Keratinocyte (primary cell): Measurements from ENCODE around the gene KIF1B. TPM values are rescaled to one million over a fixed set of nuclear protein-coding genes. Genes with fewer than 3 reads are reported as not detected.

Experiments
- DNase-seq: peaks from one replicate; pipeline ENCODE4 v3.0.0-alpha.2; 2011; ENCODE audit warnings: low read depth, missing footprints, low spot score
- FAIRE-seq: peaks from 2 replicates; lab custom pipeline; 2011; peaks lifted over from hg19 to GRCh38; lab: Jason Lieb, UNC
- H2AFZ ChIP-seq: 2 replicates; pipeline ENCODE4 v1.6.0; 2012; ENCODE audit warnings: low read length, control low read depth, inconsistent platforms; ENCODE audit not compliant: control insufficient read depth
- H3K27ac ChIP-seq: 2 replicates; pipeline ENCODE4 v1.5.1; 2011; ENCODE audit warnings: low read length; ENCODE audit not compliant: control insufficient read depth, insufficient read depth
- H3K27me3 ChIP-seq: 3 replicates; pipeline ENCODE4 v1.6.0; 2011; ENCODE audit warnings: low read length; ENCODE audit not compliant: control insufficient read depth, insufficient read depth; ENCODE audit errors: extremely low read depth
- H3K36me3 ChIP-seq, 2 experiments: 2 replicates in 1 of 2; 3 replicates in 1 of 2; pipeline ENCODE4 v1.5.1; 2011; ENCODE audit warnings: low read length in 2 of 2, mild to moderate bottlenecking in 1 of 2; ENCODE audit not compliant: control insufficient read depth in 2 of 2, insufficient read depth in 2 of 2; ENCODE audit errors: extremely low read depth in 1 of 2
- H3K4me1 ChIP-seq: 3 replicates; pipeline ENCODE4 v1.5.1; 2011; ENCODE audit warnings: low read length; ENCODE audit not compliant: control insufficient read depth, insufficient read depth; ENCODE audit errors: extremely low read depth
- H3K4me2 ChIP-seq: 3 replicates; pipeline ENCODE4 v1.6.0; 2011; ENCODE audit warnings: low read depth, low read length; ENCODE audit not compliant: control insufficient read depth, insufficient read depth; ENCODE audit errors: extremely low read depth
- H3K4me3 ChIP-seq, 3 experiments: fragments of 200-600 bp in 1 of 3; sonication (generic) in 1 of 3; 2 replicates in 2 of 3; 3 replicates in 1 of 3; pipeline ENCODE4 v1.5.1; 2011 to 2016; ENCODE audit warnings: low read length in 3 of 3, mild to moderate bottlenecking in 3 of 3, control low read depth in 2 of 3, inconsistent platforms in 1 of 3, low read depth in 1 of 3, mixed read lengths in 1 of 3, mixed run types in 1 of 3, moderate library complexity in 1 of 3; ENCODE audit not compliant: control insufficient read depth in 2 of 3, insufficient read depth in 2 of 3; ENCODE audit errors: extremely low read depth in 1 of 3
- H3K79me2 ChIP-seq: 2 replicates; pipeline ENCODE4 v1.6.0; 2012; ENCODE audit warnings: low read length; ENCODE audit not compliant: control insufficient read depth, insufficient read depth
- H3K9ac ChIP-seq: 3 replicates; pipeline ENCODE4 v1.6.0; 2011; ENCODE audit warnings: low read length; ENCODE audit not compliant: control insufficient read depth, insufficient read depth; ENCODE audit errors: extremely low read depth
- H3K9me1 ChIP-seq: 3 replicates; pipeline ENCODE4 v1.6.0; 2011; ENCODE audit warnings: low read length; ENCODE audit not compliant: control insufficient read depth, insufficient read depth; ENCODE audit errors: extremely low read depth
- H3K9me3 ChIP-seq: 2 replicates; pipeline ENCODE4 v1.5.1; 2012; ENCODE audit warnings: low read depth, low read length; ENCODE audit not compliant: control insufficient read depth
- H4K20me1 ChIP-seq: 3 replicates; pipeline ENCODE4 v1.6.0; 2011; ENCODE audit warnings: low read length; ENCODE audit not compliant: control insufficient read depth, insufficient read depth; ENCODE audit errors: extremely low read depth
- EZH2 ChIP-seq: IDR thresholded peaks from one replicate; pipeline ENCODE4 v1.6.1; 2012; ENCODE audit warnings: inconsistent platforms, mild to moderate bottlenecking, low read length, moderate library complexity
- dilution Hi-C: fragments of 300-500 bp; cut with MboI; formaldehyde crosslinking; loops from one replicate; pipeline ENCODE4 v1.7.0; 2020; ENCODE audit warnings: low sequenced_read_pairs; ENCODE audit not compliant: extremely low pct_ligation_motif_present
- polyA plus RNA-seq, 5 experiments: library from polyadenylated mRNA; depleted of rRNA in 3 of 5; stranded (reverse) in 3 of 5; stranded (forward) in 1 of 5; unstranded in 1 of 5; fragments of >200 nt; gene quantifications; 1 replicate in 1 of 5; 2 replicates in 3 of 5; 3 replicates in 1 of 5; pipeline versions ENCODE4 v1.2.1 to v1.2.3, GENCODE V29; 2011 to 2012; ENCODE audit warnings: missing spikeins in 2 of 5, low read depth in 1 of 5, low replicate concordance in 1 of 5
- TF ChIP-seq, protein P1 (sequence below), 3 experiments: IDR thresholded peaks in 1 of 3; conservative IDR thresholded peaks in 1 of 3; optimal IDR thresholded peaks in 1 of 3; 2 replicates in 2 of 3; 3 replicates in 1 of 3; pipeline versions ENCODE3 to v1.5.1; 2011; ENCODE audit warnings: low read length in 3 of 3, mild to moderate bottlenecking in 3 of 3, moderate library complexity in 2 of 3, control low read depth in 1 of 3, inconsistent platforms in 1 of 3; ENCODE audit not compliant: insufficient read depth in 2 of 3; ENCODE audit errors: extremely low read depth in 1 of 3

Gene KIF1B
- polyA plus RNA-seq, 1 donor (not counting 4 experiments of a cell fraction or from before 2014, with no cell fraction given), result 15.1 TPM

DNA sequence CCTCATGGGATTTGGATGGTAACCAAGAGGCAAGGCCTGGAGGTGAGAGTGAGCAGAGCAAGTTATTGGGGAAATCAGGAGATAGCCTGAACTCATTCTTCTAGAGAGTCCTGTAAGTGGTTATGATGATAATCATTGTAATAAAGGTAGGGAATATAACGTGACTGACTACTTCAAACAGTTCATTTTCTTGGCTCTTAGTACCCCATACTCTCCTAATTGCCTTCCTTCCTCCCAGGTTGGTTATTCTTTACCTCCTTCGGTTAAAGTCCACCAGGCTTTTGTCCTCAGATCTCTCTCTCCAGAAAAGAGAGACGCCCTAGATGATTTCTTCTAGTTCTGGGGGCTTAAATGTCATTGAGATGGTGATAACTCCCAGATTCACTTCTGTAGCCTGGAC lies 35.3 kb downstream of the KIF1B start:
- dilution Hi-C loops, result no loop called here
- H3K9me1 ChIP-seq, result no peaks in the 10 kb centered on the region
- H3K27ac ChIP-seq, result no peak overlapping the region
- TF ChIP-seq EZH2, result no peak
- TF ChIP-seq, protein P1, sequence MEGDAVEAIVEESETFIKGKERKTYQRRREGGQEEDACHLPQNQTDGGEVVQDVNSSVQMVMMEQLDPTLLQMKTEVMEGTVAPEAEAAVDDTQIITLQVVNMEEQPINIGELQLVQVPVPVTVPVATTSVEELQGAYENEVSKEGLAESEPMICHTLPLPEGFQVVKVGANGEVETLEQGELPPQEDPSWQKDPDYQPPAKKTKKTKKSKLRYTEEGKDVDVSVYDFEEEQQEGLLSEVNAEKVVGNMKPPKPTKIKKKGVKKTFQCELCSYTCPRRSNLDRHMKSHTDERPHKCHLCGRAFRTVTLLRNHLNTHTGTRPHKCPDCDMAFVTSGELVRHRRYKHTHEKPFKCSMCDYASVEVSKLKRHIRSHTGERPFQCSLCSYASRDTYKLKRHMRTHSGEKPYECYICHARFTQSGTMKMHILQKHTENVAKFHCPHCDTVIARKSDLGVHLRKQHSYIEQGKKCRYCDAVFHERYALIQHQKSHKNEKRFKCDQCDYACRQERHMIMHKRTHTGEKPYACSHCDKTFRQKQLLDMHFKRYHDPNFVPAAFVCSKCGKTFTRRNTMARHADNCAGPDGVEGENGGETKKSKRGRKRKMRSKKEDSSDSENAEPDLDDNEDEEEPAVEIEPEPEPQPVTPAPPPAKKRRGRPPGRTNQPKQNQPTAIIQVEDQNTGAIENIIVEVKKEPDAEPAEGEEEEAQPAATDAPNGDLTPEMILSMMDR (optimal IDR thresholded peaks at IDR 0.05 in 1 of 3, IDR thresholded peaks at IDR 0.05 in 1 of 3, conservative IDR thresholded peaks at IDR 0.05 in 1 of 3; ENCODE audit: extremely low read depth in 1 of 3, insufficient read depth in 2 of 3, low read length in 3 of 3), result no peak
- no peak overlapping the region for H3K4me2 ChIP-seq
- H3K4me1 ChIP-seq, result no peaks in the 10 kb centered on the region
- no peak overlapping the region for H3K4me3 ChIP-seq
- H3K79me2 ChIP-seq, result peaks cover 45% of the 10 kb centered on the region
- FAIRE-seq, result no peak
- no peak overlapping the region for H2AFZ ChIP-seq
- H3K36me3 ChIP-seq, result no peaks in the 10 kb centered on the region
- no peak overlapping the region for H3K9ac ChIP-seq
- no peaks in the 10 kb centered on the region for H3K27me3 ChIP-seq
- H3K9me3 ChIP-seq, result no peaks in the 10 kb centered on the region
- DNase-seq, result no peak
- H4K20me1 ChIP-seq, result no peaks in the 10 kb centered on the region

DNA sequence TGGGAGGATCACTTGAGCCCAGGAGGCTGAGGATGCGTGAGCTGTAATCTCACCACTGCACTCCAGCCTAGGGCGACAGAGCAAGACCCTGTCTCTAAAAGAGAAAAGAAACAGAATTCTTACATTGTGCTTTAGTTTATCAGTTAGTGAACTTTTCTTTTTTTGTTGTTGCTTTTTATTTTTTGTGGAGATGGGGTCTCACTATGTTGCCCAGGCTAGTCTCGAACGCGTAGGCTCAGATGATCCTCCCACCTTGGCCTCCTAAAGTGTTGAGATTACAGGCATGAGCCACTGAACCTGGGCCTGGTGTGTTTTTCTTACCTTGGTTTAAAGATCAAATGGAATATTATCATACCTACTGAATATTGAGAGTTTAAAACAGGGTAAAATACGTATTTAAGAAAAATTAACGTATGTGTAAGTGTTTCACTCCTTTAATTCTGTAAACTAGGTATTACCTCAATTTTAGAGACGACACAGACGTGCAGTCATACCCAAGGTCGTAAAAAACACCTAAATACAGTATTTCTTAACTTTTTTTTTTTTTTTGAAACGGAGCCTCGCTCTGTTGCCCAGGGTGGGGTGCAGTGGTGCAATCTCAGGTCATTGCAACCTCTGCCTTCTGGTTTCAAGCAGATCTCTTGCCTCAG lies 39.6 kb downstream of the KIF1B start:
- no peaks in the 10 kb centered on the region for H4K20me1 ChIP-seq
- H3K9me1 ChIP-seq, result peaks cover 2% of the 10 kb centered on the region
- no peaks in the 10 kb centered on the region for H3K27me3 ChIP-seq
- no peak for FAIRE-seq
- dilution Hi-C loops, result no loop called here
- no peak overlapping the region for H3K9ac ChIP-seq
- H3K4me3 ChIP-seq, result no peak overlapping the region
- DNase-seq, result no peak
- no peak overlapping the region for H3K4me2 ChIP-seq
- no peak overlapping the region for H2AFZ ChIP-seq
- H3K79me2 ChIP-seq, result peaks cover 48% of the 10 kb centered on the region
- H3K9me3 ChIP-seq, result no peaks in the 10 kb centered on the region
- no peak for TF ChIP-seq EZH2
- TF ChIP-seq, protein P1 (optimal IDR thresholded peaks at IDR 0.05 in 1 of 3, IDR thresholded peaks at IDR 0.05 in 1 of 3, conservative IDR thresholded peaks at IDR 0.05 in 1 of 3; ENCODE audit: extremely low read depth in 1 of 3, insufficient read depth in 2 of 3, low read length in 3 of 3), result no peak
- no peaks in the 10 kb centered on the region for H3K36me3 ChIP-seq
- peaks cover 8% of the 10 kb centered on the region for H3K4me1 ChIP-seq
- H3K27ac ChIP-seq, result no peak overlapping the region
